ENCODE data around the gene NAALADL2. TPM values are rescaled to one million over a fixed set of nuclear protein-coding genes. Genes with fewer than 3 reads are reported as not detected.

The NAALADL2 gene
- total RNA-seq, 4 donors from 2014 or later, result 3.8 to 20.3 (median 8.6) TPM

- no peaks in the 10 kb centered on the region for H3K4me1 ChIP-seq
- intact Hi-C loops (cut with DNase I), result no loop called here
These were observed 229.7 kb downstream of the NAALADL2 start for GRCh38 chr3:175088766-175089380.

GRCh38 chr3:175091426-175092114, 232.4 kb downstream of the NAALADL2 start:
- H3K27me3 ChIP-seq, result no peaks in the 10 kb centered on the region
- peaks cover 0 to 7% (median 1%) of the 10 kb centered on the region in 4 donors for H3K4me1 ChIP-seq
- no peak for TF ChIP-seq EP300 (IDR thresholded peaks at IDR 0.05)
- H3K27ac ChIP-seq (replicated peaks in 1 of 4), result no peak overlapping the region
- no peaks in the 10 kb centered on the region for H3K9me3 ChIP-seq
- 92% methylated on average over 7 of the region's 7 CpGs for WGBS
- intact Hi-C loops (cut with DNase I), result no loop called here
- no peak for DNase-seq (ENCODE audit: extremely low spot score)
- no peaks in the 10 kb centered on the region for H3K36me3 ChIP-seq
- no peak overlapping the region for H3K4me3 ChIP-seq

More at GRCh38 chr3:175088766-175089380, 229.7 kb downstream of the NAALADL2 start:
- DNase-seq (ENCODE audit: extremely low spot score), result no peak
- Histone ChIP-seq H3K36me3 (no peaks in the 10 kb centered on the region), H3K9me3 (no peaks in the 10 kb centered on the region), H3K27ac (replicated peaks in 1 of 4) (no peak overlapping the region), H3K4me3 (no peak overlapping the region), H3K27me3 (no peaks in the 10 kb centered on the region)
- TF ChIP-seq POLR2A (IDR thresholded peaks at IDR 0.05; ENCODE audit: low read depth) (no peak), POLR2AphosphoS5 (IDR thresholded peaks at IDR 0.05) (no peak), EP300 (IDR thresholded peaks at IDR 0.05) (no peak), CTCF (IDR thresholded peaks at IDR 0.05) (no peak)
- WGBS, result 96% methylated on average over 3 of the region's 3 CpGs

GRCh38 chr3:175093748-175094147, 234.6 kb downstream of the NAALADL2 start:
- no peak for TF ChIP-seq EP300 (IDR thresholded peaks at IDR 0.05)
- no peak for TF ChIP-seq POLR2A (IDR thresholded peaks at IDR 0.05; ENCODE audit: low read depth)
- TF ChIP-seq POLR2AphosphoS5 (IDR thresholded peaks at IDR 0.05), result no peak
- TF ChIP-seq CTCF (IDR thresholded peaks at IDR 0.05), result no peak
- Histone ChIP-seq H3K4me1 (peaks cover 0 to 7% (median 1%) of the 10 kb centered on the region in 4 donors), H3K4me3 (no peak overlapping the region), H3K9me3 (no peaks in the 10 kb centered on the region), H3K36me3 (no peaks in the 10 kb centered on the region), H3K27me3 (no peaks in the 10 kb centered on the region), H3K27ac (replicated peaks in 1 of 4) (no peak overlapping the region)
- 66% methylated on average over 3 of the region's 3 CpGs for WGBS
- no peak for DNase-seq (ENCODE audit: extremely low spot score)
- intact Hi-C loops (cut with DNase I), result no loop called here

DNA sequence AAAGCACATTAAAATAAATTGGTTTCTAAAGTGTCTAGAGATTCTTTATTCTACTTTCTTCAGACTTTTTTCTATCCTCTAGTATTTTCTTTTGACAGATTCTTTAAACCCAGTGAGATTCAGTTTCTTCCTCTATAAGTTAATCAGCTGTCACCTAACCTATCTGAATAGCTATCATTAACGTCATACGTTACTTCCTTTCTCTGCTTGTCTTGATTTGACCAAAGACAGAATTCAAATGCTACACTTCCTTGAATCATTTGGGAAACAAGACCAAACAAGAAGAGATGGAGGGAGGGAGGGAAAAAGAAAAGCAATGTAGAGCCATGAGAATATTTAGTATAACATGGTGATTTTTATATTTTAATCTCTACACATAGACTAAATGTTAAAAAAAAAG, 235.2 kb downstream of the NAALADL2 start:
- WGBS, result 69% methylated on average over 2 of the region's 2 CpGs
- no peak for DNase-seq (ENCODE audit: extremely low spot score)
- TF ChIP-seq EP300 (IDR thresholded peaks at IDR 0.05), result no peak
- no peak for TF ChIP-seq POLR2AphosphoS5 (IDR thresholded peaks at IDR 0.05)
- Histone ChIP-seq H3K27ac (replicated peaks in 1 of 4) (no peak overlapping the region), H3K4me3 (no peak overlapping the region), H3K27me3 (no peaks in the 10 kb centered on the region), H3K4me1 (peaks cover 0 to 7% (median 1%) of the 10 kb centered on the region in 4 donors), H3K36me3 (no peaks in the 10 kb centered on the region), H3K9me3 (no peaks in the 10 kb centered on the region)
- intact Hi-C loops (cut with DNase I), result no loop called here

- Histone ChIP-seq H3K36me3 (no peaks in the 10 kb centered on the region), H3K9me3 (no peaks in the 10 kb centered on the region), H3K4me1 (peaks cover 0 to 7% (median 1%) of the 10 kb centered on the region in 4 donors), H3K27me3 (no peaks in the 10 kb centered on the region), H3K4me3 (no peak overlapping the region), H3K27ac (replicated peaks in 1 of 4) (no peak overlapping the region)
- DNase-seq (ENCODE audit: extremely low spot score), result no peak
- intact Hi-C loops (cut with DNase I), result no loop called here
- TF ChIP-seq CTCF (IDR thresholded peaks at IDR 0.05) (no peak), POLR2AphosphoS5 (IDR thresholded peaks at IDR 0.05) (no peak)
- 100% methylated on average over 1 of the region's 1 CpG for WGBS
These were observed 239.5 kb downstream of the NAALADL2 start for GRCh38 chr3:175098644-175099043.
